Limb (tissue), 2 donors: ENCODE results near the gene NFX1.

Experiments used
- DNase-seq, 2 donors: peaks; one replicate each; pipeline ENCODE4 v3.0.0-alpha.2; 2016; ENCODE audit errors: extremely low spot score in 2 of 2

Gene NFX1

DNA sequence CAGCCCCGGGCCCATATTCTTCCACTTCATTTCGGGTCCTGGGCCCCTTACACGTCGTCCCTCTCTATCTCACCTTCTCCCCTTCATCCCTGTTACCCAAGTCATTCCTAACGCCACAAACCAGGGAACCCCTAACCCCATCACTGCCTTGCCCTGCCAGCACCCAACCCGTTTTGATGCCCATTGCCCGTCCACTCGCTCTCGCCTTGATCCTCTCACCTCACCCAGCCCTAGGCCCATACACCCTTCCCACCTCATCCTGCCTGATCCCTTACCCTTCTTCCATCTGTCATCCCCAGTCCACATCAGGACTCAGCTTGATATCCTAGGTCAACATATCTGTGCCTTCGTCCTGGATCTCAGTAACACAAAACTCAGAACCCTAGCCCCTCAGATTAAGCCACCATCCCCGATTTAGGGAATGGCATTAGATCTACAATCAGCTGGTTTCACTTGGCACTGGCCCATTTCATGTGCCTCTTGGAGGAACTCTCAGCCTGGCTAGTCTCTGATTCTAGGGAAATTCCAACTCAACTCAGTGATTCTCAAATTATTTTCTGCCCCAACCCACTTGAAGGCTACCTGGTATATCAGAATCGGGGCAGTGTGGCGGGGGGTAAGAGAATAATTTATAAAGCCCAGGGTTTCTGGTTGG, 25.0 kb upstream of the NFX1 start:
- no peak for DNase-seq

GRCh38 chr9:33267151-33267767, 23.1 kb upstream of the NFX1 start:
- no peak for DNase-seq

DNA sequence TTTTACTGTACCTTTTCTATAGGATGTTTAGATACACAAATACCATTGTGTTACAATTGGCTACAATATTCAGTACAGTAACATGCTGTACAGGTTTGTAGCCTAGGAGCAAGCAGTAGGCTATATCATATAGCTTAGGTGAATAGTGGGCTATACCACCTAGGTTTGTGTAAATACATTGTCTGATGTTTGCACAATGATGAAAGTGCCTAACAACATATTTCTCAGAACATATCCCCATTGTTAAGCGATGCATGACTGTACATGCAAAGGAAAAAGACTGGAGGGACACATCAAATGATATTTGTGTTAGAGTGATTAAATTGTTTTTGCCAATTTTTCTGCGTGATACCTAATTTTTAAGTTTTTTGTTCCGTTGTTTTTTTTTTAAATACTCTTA, 20.2 kb upstream of the NFX1 start:
- no peak for DNase-seq

- no peak for DNase-seq
Observed at GRCh38 chr9:33272061-33272460, 18.3 kb upstream of the NFX1 start.

DNA sequence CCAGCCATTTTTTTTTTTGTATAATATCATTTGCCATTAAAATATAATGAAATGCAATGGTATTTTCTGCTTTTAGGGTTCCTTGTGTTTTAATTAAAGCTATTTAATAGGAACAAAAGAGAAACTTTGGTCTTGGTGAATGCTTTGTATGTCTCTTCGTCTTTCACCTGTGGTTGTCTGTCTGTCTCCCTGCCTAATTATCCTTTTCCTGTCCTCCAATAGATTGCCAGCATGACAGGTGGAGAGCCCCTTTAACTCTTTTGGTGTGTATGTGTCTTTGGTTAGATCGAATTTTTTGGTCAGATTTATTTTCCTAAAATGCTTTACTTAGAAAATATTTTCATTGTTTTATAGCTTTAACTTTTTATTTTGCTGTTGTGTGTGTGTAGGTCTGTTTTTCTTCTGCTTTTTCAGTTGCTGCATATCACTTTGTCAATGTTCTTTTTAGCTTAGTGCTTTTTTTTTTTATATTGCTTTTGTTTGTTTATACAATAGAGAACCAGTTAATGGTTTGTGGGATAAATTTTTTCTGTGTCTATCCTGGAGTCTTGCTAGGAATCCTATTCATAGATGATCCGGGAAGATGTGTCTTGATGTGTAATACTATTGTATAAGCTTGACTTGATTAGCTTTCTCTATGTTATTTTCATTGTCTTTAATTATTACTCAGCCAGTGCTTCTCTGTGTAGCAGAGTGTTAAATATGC, 16.9 kb upstream of the NFX1 start:
- no peak for DNase-seq

GRCh38 chr9:33273972-33274328, 16.4 kb upstream of the NFX1 start:
- no peak for DNase-seq

GRCh38 chr9:33277484-33277883, 12.8 kb upstream of the NFX1 start:
- no peak for DNase-seq

DNA sequence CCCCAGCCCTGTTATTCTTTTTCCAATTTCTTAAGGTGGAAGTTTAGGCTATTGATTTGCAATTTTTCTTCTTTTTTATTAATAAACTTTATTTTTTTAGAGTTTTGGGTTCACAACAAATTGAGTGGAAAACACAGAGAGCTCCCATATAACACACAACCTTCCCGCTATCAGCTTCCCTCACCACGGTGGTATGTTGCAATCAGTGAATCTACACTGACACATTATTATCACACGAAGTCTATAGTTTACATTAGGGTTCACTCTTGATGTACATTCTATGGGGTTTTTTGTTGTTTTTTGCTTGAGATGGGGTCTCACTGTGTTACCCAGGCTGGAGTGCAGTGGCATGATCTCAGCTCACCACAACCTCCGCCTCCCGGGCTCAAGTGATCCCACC, 4.8 kb upstream of the NFX1 start:
- no peak for DNase-seq

DNA sequence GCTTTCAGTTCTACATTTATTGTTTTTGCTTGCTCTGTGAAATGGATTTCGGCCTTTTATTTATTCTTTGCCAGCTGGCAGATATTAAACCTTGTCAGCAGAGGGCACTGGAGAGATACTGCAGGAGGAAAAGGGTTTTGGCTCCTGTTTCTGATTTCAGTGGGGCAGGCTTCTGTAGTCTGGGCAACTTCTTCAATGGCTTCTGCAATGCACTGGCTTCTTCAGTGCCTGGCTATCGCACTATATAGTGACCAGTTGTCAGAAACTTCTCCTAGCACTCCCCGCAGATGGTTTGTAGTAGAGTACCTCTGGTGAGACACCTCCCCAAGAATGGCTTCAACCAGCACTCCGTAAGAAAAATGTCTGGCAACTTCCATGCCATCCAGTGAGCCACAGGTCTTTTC, 3.2 kb upstream of the NFX1 start:
- DNase-seq = peak in 1 of 2 donors; percentile 61

DNA sequence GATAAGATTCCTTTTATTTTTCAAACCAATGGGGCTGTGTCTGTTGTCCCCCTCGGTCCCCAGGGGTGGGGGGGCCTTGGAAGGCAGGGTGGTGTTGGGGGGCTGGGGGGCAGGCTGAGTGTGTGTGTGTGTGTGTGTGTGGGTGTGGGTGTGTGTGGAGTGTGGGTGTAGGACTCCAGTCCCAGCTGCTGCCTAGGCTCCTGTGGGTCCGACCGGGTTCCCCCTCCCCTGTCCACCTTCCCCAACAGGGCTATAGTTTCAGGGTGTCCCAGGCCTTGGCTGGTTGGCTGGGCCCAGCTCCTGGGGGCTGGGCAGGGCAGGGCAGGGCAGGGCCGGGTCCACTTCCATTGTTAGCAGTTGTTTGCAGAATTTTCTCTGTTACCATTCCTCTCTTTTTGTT, 2.1 kb upstream of the NFX1 start:
- no peak for DNase-seq

GRCh38 chr9:33288828-33289483, 1.4 kb upstream of the NFX1 start:
- peak in 1 of 2 donors; percentile 34 for DNase-seq

- DNase-seq = peak in 1 of 2 donors; percentile 51
Observed at GRCh38 chr9:33289496-33289895, 820 bp upstream of the NFX1 start.

DNA sequence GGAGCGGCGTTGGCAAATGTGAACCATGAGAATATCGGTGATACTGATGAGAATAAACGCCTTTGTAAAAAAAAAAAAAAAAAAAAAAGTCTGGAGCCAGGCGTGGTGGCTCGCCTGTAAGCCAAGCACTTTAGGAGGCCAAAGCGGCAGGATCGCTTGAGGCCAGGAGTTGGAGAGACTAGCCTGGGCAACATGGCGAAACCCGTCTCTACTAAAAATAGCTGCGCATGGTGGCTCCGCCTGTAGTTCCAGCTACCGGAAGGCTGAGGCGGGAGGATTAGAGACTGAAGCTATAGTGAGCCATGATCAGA, 425 bp upstream of the NFX1 start:
- no peak for DNase-seq

GRCh38 chr9:33291031-33291397, 698 bp downstream of the NFX1 start:
- no peak for DNase-seq

DNA sequence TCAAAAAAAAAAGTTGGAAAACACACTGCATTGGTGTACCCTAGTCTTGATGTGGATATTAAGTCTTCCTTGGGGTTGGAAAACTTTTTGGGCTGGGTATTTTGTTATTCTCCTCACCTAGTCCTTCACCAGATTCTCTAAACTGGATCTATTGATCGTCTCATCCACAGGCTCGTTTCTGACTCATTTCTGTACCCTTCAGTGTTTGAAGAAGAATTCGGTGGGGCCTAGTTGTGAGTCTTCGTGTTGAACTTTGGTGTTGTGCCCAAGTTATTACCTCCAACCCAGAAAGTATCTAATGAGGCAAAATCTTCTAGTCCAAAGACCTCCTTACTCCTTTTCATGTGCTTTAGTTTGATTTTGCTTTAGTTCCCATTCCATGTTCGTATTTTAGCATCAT, 1.6 kb downstream of the NFX1 start:
- DNase-seq = no peak

GRCh38 chr9:33293782-33294181, 3.5 kb downstream of the NFX1 start:
- DNase-seq = no peak

GRCh38 chr9:33294670-33295432, 4.5 kb downstream of the NFX1 start:
- DNase-seq = no peak

- DNase-seq = no peak
Observed at GRCh38 chr9:33295571-33295970, 5.3 kb downstream of the NFX1 start.

GRCh38 chr9:33297432-33297831, 7.1 kb downstream of the NFX1 start:
- DNase-seq = no peak

DNA sequence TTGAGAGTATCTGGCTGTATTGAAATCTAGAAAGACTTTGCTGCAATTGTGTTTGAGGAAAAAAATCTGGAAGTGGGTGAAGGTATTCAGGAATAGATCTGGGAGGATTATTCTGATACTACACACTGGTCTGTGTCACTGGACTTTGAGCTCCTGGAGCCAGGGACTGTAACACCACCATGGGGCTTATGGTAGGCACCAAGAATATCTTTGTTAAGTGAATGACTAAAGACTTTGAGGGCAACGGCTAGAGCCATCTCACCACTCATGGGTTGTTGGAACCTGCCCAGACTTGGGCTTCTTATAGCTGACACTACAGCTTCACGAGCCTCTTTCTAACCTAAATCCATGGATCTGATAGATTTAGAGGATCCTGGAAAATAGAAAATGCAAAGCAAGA, 10.2 kb downstream of the NFX1 start:
- no peak for DNase-seq

GRCh38 chr9:33304362-33304761, 14.0 kb downstream of the NFX1 start:
- no peak for DNase-seq

- DNase-seq = no peak
Observed at GRCh38 chr9:33306037-33306436, 15.7 kb downstream of the NFX1 start.
